Stomach (tissue), 4 donors: Measurements from ENCODE around the gene FBXO17.

Experiments used
- EP300 ChIP-seq: sonication (generic); formaldehyde crosslinking; IDR thresholded peaks from one replicate; pipeline ENCODE4 v1.6.1; 2017; ENCODE audit warnings: antibody characterized with exemption
- TF ChIP-seq, protein P1 (sequence below), 7 experiments: fragments of 450-650 bp in 4 of 7; fragments of 200-600 bp in 3 of 7; sonication (generic) in 3 of 7; IDR thresholded peaks; one replicate each; pipeline ENCODE4 v1.5.1; 2016 to 2019; ENCODE audit warnings: antibody characterized with exemption in 7 of 7, control low read depth in 2 of 7, mild to moderate bottlenecking in 1 of 7

DNA sequence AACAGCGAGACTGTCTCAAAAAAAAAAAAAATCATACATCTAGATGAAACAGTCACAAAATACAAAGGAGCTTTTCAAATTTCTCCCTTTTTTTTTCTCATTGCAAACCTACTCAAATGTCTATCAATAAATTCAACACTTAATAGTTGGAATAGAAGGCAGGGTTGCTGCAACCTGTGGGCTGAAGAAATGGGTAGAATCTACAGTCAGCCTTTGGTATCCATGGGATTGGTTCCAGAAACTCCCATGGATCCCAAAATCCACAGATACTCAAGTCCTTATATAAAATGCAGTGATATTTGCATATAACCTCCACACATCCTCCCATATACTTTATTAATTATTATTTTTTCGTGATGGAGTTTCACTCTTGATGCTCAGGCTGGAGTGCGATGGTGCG, 42.1 kb upstream of the FBXO17 start:
- TF ChIP-seq, protein P1, sequence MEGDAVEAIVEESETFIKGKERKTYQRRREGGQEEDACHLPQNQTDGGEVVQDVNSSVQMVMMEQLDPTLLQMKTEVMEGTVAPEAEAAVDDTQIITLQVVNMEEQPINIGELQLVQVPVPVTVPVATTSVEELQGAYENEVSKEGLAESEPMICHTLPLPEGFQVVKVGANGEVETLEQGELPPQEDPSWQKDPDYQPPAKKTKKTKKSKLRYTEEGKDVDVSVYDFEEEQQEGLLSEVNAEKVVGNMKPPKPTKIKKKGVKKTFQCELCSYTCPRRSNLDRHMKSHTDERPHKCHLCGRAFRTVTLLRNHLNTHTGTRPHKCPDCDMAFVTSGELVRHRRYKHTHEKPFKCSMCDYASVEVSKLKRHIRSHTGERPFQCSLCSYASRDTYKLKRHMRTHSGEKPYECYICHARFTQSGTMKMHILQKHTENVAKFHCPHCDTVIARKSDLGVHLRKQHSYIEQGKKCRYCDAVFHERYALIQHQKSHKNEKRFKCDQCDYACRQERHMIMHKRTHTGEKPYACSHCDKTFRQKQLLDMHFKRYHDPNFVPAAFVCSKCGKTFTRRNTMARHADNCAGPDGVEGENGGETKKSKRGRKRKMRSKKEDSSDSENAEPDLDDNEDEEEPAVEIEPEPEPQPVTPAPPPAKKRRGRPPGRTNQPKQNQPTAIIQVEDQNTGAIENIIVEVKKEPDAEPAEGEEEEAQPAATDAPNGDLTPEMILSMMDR (IDR thresholded peaks at IDR 0.05) = no peak
- no peak for TF ChIP-seq EP300
